ENCODE results near the gene POFUT2.

DNA sequence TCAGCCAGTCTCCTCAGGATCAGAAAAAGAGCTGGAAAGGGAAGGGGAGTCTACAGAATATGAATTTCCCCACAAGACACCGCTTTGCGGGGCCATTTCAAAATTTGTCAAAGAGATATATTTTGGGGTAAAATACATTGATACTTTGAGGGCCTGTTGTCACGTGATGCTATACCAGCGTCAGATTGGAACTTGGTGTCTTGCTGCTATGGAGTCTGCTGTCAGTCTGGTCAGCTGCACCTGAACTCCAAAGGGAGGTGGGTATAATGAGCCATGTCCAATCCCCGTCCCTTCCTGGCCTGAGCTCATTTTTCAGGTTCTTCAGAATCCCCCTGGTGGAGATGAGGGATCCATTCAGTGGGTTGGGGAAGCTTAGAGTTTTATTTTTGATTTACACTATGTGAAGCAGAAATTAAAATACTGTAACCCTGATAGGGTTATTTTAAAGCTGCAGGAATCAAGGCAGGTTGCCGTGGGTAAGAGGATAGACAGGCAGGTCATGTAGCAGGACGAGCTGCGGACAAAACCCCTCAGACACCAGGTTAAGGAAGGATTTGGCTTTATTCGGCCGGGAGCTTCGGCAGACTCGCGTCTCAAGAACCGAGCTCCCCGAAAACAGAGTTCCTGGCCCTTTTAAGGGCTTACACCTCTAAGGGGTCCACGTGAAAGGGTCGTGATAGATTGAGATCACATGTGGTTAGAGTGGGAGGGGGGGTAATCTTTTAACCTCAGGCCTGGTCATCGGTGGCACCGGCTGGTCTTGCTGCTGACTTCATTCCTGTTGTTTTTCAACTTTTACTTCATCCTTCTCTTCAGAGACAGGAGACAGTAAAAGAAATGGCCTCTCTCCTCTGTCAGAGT lies 2.2 kb upstream of the POFUT2 start:
- TF ChIP-seq, protein P1, sequence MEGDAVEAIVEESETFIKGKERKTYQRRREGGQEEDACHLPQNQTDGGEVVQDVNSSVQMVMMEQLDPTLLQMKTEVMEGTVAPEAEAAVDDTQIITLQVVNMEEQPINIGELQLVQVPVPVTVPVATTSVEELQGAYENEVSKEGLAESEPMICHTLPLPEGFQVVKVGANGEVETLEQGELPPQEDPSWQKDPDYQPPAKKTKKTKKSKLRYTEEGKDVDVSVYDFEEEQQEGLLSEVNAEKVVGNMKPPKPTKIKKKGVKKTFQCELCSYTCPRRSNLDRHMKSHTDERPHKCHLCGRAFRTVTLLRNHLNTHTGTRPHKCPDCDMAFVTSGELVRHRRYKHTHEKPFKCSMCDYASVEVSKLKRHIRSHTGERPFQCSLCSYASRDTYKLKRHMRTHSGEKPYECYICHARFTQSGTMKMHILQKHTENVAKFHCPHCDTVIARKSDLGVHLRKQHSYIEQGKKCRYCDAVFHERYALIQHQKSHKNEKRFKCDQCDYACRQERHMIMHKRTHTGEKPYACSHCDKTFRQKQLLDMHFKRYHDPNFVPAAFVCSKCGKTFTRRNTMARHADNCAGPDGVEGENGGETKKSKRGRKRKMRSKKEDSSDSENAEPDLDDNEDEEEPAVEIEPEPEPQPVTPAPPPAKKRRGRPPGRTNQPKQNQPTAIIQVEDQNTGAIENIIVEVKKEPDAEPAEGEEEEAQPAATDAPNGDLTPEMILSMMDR (IDR thresholded peaks at IDR 0.05): no peak
- no peak for TF ChIP-seq POLR2A (IDR thresholded peaks at IDR 0.05)
